ENCODE results near the gene SIL1. TPM values are rescaled to one million over a fixed set of nuclear protein-coding genes. Genes with fewer than 3 reads are reported as not detected.
A peak's percentile ranks its signal among the peaks of the same experiment; 100 is the strongest.
"Not testable (repeated sequence)": the region's sequence is repeated elsewhere in the genome, so short reads cannot be mapped to it uniquely, and the experiment has no call there.

SIL1 gene
- total RNA-seq, 1 experiment from 2014 or later = 114 TPM

DNA sequence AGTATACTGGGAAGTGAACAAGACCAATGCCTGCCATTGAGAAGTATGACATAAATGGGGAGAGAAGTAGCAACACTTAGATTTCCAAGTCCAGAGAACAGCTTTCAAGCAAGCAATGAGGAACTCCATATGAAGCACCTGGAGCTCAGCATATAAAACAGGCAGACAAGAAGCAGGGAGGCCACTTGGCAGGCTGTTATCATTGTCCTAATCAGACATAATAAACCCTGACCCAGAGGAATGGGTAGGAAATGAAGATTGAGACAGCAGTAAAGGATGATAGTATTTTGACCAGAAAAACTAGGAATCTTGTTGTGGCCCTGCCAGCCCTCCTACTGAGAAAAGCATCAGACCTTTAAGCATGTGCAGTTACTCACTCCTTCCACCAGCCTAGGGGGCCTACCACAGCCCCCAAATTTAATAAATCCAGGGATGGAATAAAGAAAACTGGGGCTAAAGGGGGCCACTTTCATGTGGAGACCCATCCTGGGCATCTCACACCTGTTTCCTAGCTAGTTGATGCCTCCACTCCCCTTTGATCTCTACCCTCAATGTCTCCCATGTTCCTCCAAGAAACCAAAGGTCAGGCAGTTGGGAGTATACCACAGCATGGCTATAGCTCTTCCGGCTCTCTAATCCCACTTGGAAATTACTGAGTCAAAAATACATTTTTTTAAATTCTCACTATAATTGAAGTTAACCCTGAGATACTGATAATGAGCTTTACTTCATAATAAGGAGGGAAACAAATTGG is 135.1 kb downstream of the SIL1 start:
- Mint-ChIP-seq H3K4me1 (ENCODE audit: insufficient read depth, unreplicated experiment) (peaks cover 47% of the 10 kb centered on the region), H3K36me3 (ENCODE audit: insufficient read depth, unreplicated experiment) (peaks cover 12% of the 10 kb centered on the region), H3K27ac (ENCODE audit: low read depth, unreplicated experiment) (no peak overlapping the region), H3K9me3 (ENCODE audit: unreplicated experiment) (peaks cover 6% of the 10 kb centered on the region), H3K27me3 (ENCODE audit: insufficient read depth, unreplicated experiment) (no peaks in the 10 kb centered on the region), H3K4me3 (ENCODE audit: unreplicated experiment) (no peak overlapping the region)
- intact Hi-C loops (cut with micrococcal nuclease) = no loop called here
- DNase-seq (ENCODE audit: unreplicated experiment) = no peak
- no peak for TF ChIP-seq CTCF (IDR thresholded peaks at IDR 0.05; ENCODE audit: unreplicated experiment)
- ChIA-PET CTCF (interaction anchor here (0.8 kb wide), 1 partner anchor 238 kb away, joined by 3 read pairs; no protein-coding TSS in a partner anchor), POLR2A (interaction anchor here (0.6 to 1.6 kb wide), 2 partner anchors 10 to 45 kb away, joined by 3 to 6 read pairs; no protein-coding TSS in a partner anchor)
- BruUV-seq (replicated peaks) = no TSS peak

GRCh38 chr5:139061856-139062255 is 136.3 kb downstream of the SIL1 start:
- H3K36me3 Mint-ChIP-seq (ENCODE audit: insufficient read depth, unreplicated experiment) = peaks cover 12% of the 10 kb centered on the region

GRCh38 chr5:139061274-139061673 is 136.9 kb downstream of the SIL1 start:
- DNase-seq (ENCODE audit: unreplicated experiment) = peak; percentile 85
- Mint-ChIP-seq H3K9me3 (ENCODE audit: unreplicated experiment) (peaks cover 6% of the 10 kb centered on the region), H3K27ac (ENCODE audit: low read depth, unreplicated experiment) (peak overlapping the region; percentile 84), H3K4me1 (ENCODE audit: insufficient read depth, unreplicated experiment) (peaks cover 51% of the 10 kb centered on the region), H3K27me3 (ENCODE audit: insufficient read depth, unreplicated experiment) (no peaks in the 10 kb centered on the region), H3K4me3 (ENCODE audit: unreplicated experiment) (peak overlapping the region; percentile 13), H3K36me3 (ENCODE audit: insufficient read depth, unreplicated experiment) (peaks cover 12% of the 10 kb centered on the region)
- ChIA-PET POLR2A (interaction anchor here (1.0 kb wide), 1 partner anchor 19 kb away, joined by 6 read pairs; no protein-coding TSS in a partner anchor), CTCF (interaction anchor here (0.6 to 0.9 kb wide), 2 partner anchors 35 to 237 kb away, joined by 3 to 4 read pairs; no protein-coding TSS in a partner anchor)
- intact Hi-C loops (cut with micrococcal nuclease) = no loop called here
- TF ChIP-seq CTCF (IDR thresholded peaks at IDR 0.05; ENCODE audit: unreplicated experiment) = no peak
- BruUV-seq (replicated peaks) = no TSS peak

More at GRCh38 chr5:139061856-139062255, 136.3 kb downstream of the SIL1 start:
- Mint-ChIP-seq H3K9me3 (ENCODE audit: unreplicated experiment) (peaks cover 6% of the 10 kb centered on the region), H3K4me1 (ENCODE audit: insufficient read depth, unreplicated experiment) (peaks cover 51% of the 10 kb centered on the region), H3K27ac (ENCODE audit: low read depth, unreplicated experiment) (peak overlapping the region; percentile 84), H3K27me3 (ENCODE audit: insufficient read depth, unreplicated experiment) (no peaks in the 10 kb centered on the region), H3K4me3 (ENCODE audit: unreplicated experiment) (peak overlapping the region; percentile 13)
- ChIA-PET POLR2A (interaction anchor here (1.0 kb wide), 1 partner anchor 18 kb away, joined by 6 read pairs; no protein-coding TSS in a partner anchor), CTCF (interaction anchor here (0.9 kb wide), 1 partner anchor 237 kb away, joined by 3 read pairs; no protein-coding TSS in a partner anchor)
- no peak for DNase-seq (ENCODE audit: unreplicated experiment)
- intact Hi-C loops (cut with micrococcal nuclease) = no loop called here
- TF ChIP-seq CTCF (IDR thresholded peaks at IDR 0.05; ENCODE audit: unreplicated experiment) = no peak
- BruUV-seq (replicated peaks) = no TSS peak

DNA sequence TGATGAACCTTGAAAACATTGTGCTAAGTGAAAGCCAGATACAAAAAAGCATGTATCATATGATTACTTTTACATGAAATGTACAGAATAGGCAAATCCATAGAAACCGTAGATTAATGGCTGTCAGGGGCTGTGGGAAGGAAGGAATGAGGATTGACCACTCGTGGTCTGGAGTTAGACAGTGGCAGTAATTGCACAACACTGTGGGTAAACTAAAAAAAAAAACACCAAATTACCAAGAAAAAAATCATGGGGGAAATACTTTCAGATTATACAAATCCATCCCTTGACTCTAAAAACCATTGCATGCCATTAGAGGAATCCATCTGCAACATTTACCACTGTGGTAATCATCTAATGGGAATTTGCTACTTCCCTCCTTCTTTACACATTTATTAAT is 140.0 kb downstream of the SIL1 start:
- no peak overlapping the region for H3K4me3 Mint-ChIP-seq (ENCODE audit: unreplicated experiment)
- no peak overlapping the region for H3K27ac Mint-ChIP-seq (ENCODE audit: low read depth, unreplicated experiment)
- TF ChIP-seq CTCF (IDR thresholded peaks at IDR 0.05; ENCODE audit: unreplicated experiment) = no peak
- no peak for DNase-seq (ENCODE audit: unreplicated experiment)
- no peaks in the 10 kb centered on the region for H3K27me3 Mint-ChIP-seq (ENCODE audit: insufficient read depth, unreplicated experiment)
- ChIA-PET POLR2A (interaction anchor here (0.8 kb wide), 1 partner anchor 140 kb away, joined by 4 read pairs; the partner anchor contains the start of gene SIL1), CTCF (no interaction called here)
- H3K36me3 Mint-ChIP-seq (ENCODE audit: insufficient read depth, unreplicated experiment) = no peaks in the 10 kb centered on the region
- BruUV-seq (replicated peaks) = no TSS peak
- peaks cover 6% of the 10 kb centered on the region for H3K9me3 Mint-ChIP-seq (ENCODE audit: unreplicated experiment)
- H3K4me1 Mint-ChIP-seq (ENCODE audit: insufficient read depth, unreplicated experiment) = peaks cover 40% of the 10 kb centered on the region
- intact Hi-C loops (cut with micrococcal nuclease) = no loop called here

GRCh38 chr5:139057045-139057939 is 140.9 kb downstream of the SIL1 start:
- H3K4me1 Mint-ChIP-seq (ENCODE audit: insufficient read depth, unreplicated experiment) = peaks cover 36% of the 10 kb centered on the region
- BruUV-seq (replicated peaks); H3K36me3 Mint-ChIP-seq (ENCODE audit: insufficient read depth, unreplicated experiment); DNase-seq (ENCODE audit: unreplicated experiment); H3K27ac Mint-ChIP-seq (ENCODE audit: low read depth, unreplicated experiment); H3K27me3 Mint-ChIP-seq (ENCODE audit: insufficient read depth, unreplicated experiment); H3K9me3 Mint-ChIP-seq (ENCODE audit: unreplicated experiment); POLR2A ChIA-PET; H3K4me3 Mint-ChIP-seq (ENCODE audit: unreplicated experiment); CTCF ChIA-PET; intact Hi-C loops (cut with micrococcal nuclease): not testable (repeated sequence)

Measured in MCF 10A (cell line).